Calu3 (cell line): ENCODE data around the gene LEFTY1. TPM values are rescaled to one million over a fixed set of nuclear protein-coding genes. Genes with fewer than 3 reads are reported as not detected.

Experiments used
- BruUV-seq: library from RNA; stranded (reverse); fragments of 400-500 nt; replicated peaks from 2 replicates; lab custom pipeline; 2021; lab: Mats Ljungman, UMichigan
- CTCF ChIA-PET: fragments of 300-600 bp; sonication (Branson Sonifier 250); formaldehyde crosslinking; loops from one replicate; lab custom pipeline; 2022; ENCODE audit warnings: antibody characterized with exemption; lab: Charles Lee
- DNase-seq: peaks from one replicate; pipeline ENCODE4 v3.0.0; 2022
- H3K27ac Mint-ChIP-seq: one replicate; pipeline ENCODE4 v1.8.0; 2022; ENCODE audit warnings: mixed read lengths; ENCODE audit not compliant: unreplicated experiment
- H3K27me3 Mint-ChIP-seq: one replicate; pipeline ENCODE4 v1.8.0; 2022; ENCODE audit warnings: mixed read lengths; ENCODE audit not compliant: unreplicated experiment
- H3K36me3 Mint-ChIP-seq: one replicate; pipeline ENCODE4 v1.8.0; 2022; ENCODE audit warnings: mild to moderate bottlenecking, moderate library complexity, mixed read lengths; ENCODE audit not compliant: insufficient read depth, unreplicated experiment
- H3K4me1 Mint-ChIP-seq: one replicate; pipeline ENCODE4 v1.8.0; 2022; ENCODE audit warnings: mild to moderate bottlenecking, low read depth, mixed read lengths; ENCODE audit not compliant: unreplicated experiment
- H3K4me3 Mint-ChIP-seq: one replicate; pipeline ENCODE4 v1.8.0; 2022; ENCODE audit warnings: mild to moderate bottlenecking, low read depth, moderate library complexity, mixed read lengths; ENCODE audit not compliant: unreplicated experiment
- H3K9me3 Mint-ChIP-seq: one replicate; pipeline ENCODE4 v1.8.0; 2022; ENCODE audit warnings: low read depth, mixed read lengths; ENCODE audit not compliant: unreplicated experiment
- CTCF ChIP-seq: fragments of 200-600 bp; IDR thresholded peaks from one replicate; pipeline ENCODE4 v1.8.0; 2022; ENCODE audit warnings: antibody characterized with exemption; ENCODE audit not compliant: unreplicated experiment
- intact Hi-C: fragments of 100-400 bp; cut with micrococcal nuclease; formaldehyde crosslinking; loops from one replicate; pipeline ENCODE4 v1.10.0; 2022; ENCODE audit not compliant: unreplicated experiment
- total RNA-seq: library from RNA; stranded (reverse); gene quantifications from 2 replicates; pipeline ENCODE4 v1.2.3, GENCODE V29; 2022

LEFTY1 gene
- total RNA-seq, 1 experiment from 2014 or later, result not detected

DNA sequence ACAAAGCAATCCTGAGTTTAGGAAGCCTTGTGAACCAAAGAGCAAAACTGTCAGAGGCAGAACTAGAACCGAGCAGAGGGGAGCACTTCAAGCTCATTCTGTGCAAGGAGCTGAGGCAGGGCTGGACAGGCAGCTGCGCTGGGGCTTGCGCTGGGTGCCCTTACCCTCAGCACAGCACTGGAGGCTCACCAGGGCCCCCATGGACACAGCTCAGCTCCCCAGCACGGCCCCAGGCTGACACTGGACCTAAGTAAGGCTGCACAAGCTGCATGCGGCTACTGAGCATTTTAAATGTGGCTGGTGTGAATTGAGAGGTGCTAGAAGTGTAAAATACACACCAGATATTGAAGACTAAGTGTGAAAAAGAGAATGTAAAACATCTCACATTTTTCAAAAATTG lies 28.8 kb downstream of the LEFTY1 start:
- no peaks in the 10 kb centered on the region for H3K27me3 Mint-ChIP-seq
- CTCF ChIA-PET, result interaction anchor here (0.8 kb wide), 1 partner anchor 51 kb away, joined by 3 read pairs; no protein-coding TSS in a partner anchor
- peaks cover 96% of the 10 kb centered on the region for H3K36me3 Mint-ChIP-seq
- H3K4me3 Mint-ChIP-seq, result no peak overlapping the region
- no peaks in the 10 kb centered on the region for H3K9me3 Mint-ChIP-seq
- no peak overlapping the region for H3K27ac Mint-ChIP-seq
- intact Hi-C loops, result loop anchor here (5.0 kb wide), 1 partner anchor 52 kb away; no protein-coding TSS in a partner anchor
- TF ChIP-seq CTCF, result no peak
- no peaks in the 10 kb centered on the region for H3K4me1 Mint-ChIP-seq
- DNase-seq, result no peak
- no TSS peak for BruUV-seq

- Mint-ChIP-seq H3K9me3 (no peaks in the 10 kb centered on the region), H3K36me3 (peaks cover 92% of the 10 kb centered on the region), H3K27me3 (no peaks in the 10 kb centered on the region), H3K4me3 (no peak overlapping the region), H3K4me1 (no peaks in the 10 kb centered on the region), H3K27ac (no peak overlapping the region)
- no peak for DNase-seq
- CTCF ChIA-PET, result interaction anchor here (0.6 to 0.7 kb wide), 3 partner anchors 17 to 446 kb away, joined by 3 to 5 read pairs (median 3); no protein-coding TSS in a partner anchor
- no peak for TF ChIP-seq CTCF
- intact Hi-C loops, result no loop called here
- BruUV-seq, result no TSS peak
Observed at GRCh38 chr1:225859151-225859550, 29.8 kb downstream of the LEFTY1 start.

DNA sequence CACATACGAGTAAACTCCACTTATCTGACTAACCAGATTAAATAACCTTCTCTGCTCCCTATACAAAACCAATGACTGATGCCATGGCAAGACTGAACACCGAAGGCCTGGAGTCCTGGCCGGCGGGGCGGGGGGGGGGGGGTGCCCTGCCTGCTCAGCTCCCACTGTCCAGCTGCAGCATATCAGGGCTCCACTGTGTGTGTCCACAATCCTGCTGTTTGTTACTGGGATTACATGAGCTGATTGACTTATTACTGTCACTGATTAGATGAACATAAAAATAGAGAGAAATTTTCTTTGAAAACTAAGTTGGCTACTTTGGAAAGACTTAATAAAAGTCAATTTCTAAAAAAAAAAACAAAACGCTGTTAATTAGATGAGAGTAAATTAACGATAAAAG lies 31.7 kb downstream of the LEFTY1 start:
- no peak for TF ChIP-seq CTCF
- Mint-ChIP-seq H3K4me3 (no peak overlapping the region), H3K27ac (no peak overlapping the region), H3K27me3 (no peaks in the 10 kb centered on the region), H3K36me3 (peaks cover 92% of the 10 kb centered on the region), H3K4me1 (no peaks in the 10 kb centered on the region), H3K9me3 (no peaks in the 10 kb centered on the region)
- CTCF ChIA-PET, result interaction anchor here (1.2 kb wide), 1 partner anchor 26 kb away, joined by 5 read pairs; no protein-coding TSS in a partner anchor
- BruUV-seq, result no TSS peak
- no peak for DNase-seq
- intact Hi-C loops, result no loop called here

DNA sequence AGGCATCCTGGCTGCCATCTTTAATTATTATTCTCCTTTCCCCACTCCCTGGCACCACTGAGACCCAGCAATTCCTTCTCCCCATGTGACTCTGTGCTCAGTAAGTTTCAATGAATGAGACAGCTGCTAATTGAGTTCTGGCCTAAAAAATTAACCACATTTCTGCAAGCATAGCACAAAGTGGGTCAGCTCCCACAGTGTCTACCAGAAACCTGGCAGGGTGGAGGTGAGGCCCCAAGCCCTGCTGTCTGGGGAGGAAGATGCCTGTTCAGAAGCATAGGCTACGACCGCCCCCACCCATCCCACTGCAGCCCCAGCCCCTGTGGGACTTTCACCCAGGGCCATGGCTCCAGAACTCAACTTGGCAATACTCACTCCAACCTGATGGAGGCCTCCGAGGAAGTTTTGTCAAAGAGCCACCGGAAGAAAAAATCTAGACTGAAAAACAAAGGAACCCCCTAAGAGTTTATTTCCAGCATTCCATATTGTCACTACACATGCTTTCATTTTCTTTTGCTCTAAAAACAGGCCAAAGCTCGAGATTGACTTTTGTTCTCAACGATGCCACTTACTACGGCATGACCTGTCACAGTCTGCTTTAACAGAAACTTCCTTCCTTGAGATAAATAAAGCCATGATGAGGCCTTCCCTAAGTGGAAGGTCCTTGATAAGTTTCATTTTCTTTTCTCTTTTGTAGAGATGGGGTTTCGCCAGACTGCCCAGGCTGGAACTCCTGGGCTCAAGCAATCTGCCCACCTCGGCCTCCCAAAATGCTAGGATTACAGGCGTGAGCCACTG lies 33.2 kb downstream of the LEFTY1 start:
- DNase-seq, result no peak
- TF ChIP-seq CTCF, result no peak
- Mint-ChIP-seq H3K27ac (no peak overlapping the region), H3K4me1 (no peaks in the 10 kb centered on the region), H3K27me3 (no peaks in the 10 kb centered on the region), H3K36me3 (peaks cover 93% of the 10 kb centered on the region), H3K4me3 (no peak overlapping the region), H3K9me3 (no peaks in the 10 kb centered on the region)
- CTCF ChIA-PET, result interaction anchor here (0.7 to 0.9 kb wide), 2 partner anchors 27 to 348 kb away, joined by 3 read pairs; partner anchors contain the start of gene TMEM63A
- BruUV-seq, result no TSS peak
- intact Hi-C loops, result no loop called here
